Dedifferentiated amniotic fluid mesenchymal stem cell (primary cell): ENCODE results near the gene CNOT9.
"Not testable (repeated sequence)": the region's sequence is repeated elsewhere in the genome, so short reads cannot be mapped to it uniquely, and the experiment has no call there.

Experiments
- DNase-seq: peaks from one replicate; pipeline ENCODE4 v3.0.0-alpha.2; 2016; ENCODE audit errors: extremely low spot score

CNOT9 gene, protein sequence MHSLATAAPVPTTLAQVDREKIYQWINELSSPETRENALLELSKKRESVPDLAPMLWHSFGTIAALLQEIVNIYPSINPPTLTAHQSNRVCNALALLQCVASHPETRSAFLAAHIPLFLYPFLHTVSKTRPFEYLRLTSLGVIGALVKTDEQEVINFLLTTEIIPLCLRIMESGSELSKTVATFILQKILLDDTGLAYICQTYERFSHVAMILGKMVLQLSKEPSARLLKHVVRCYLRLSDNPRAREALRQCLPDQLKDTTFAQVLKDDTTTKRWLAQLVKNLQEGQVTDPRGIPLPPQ

DNA sequence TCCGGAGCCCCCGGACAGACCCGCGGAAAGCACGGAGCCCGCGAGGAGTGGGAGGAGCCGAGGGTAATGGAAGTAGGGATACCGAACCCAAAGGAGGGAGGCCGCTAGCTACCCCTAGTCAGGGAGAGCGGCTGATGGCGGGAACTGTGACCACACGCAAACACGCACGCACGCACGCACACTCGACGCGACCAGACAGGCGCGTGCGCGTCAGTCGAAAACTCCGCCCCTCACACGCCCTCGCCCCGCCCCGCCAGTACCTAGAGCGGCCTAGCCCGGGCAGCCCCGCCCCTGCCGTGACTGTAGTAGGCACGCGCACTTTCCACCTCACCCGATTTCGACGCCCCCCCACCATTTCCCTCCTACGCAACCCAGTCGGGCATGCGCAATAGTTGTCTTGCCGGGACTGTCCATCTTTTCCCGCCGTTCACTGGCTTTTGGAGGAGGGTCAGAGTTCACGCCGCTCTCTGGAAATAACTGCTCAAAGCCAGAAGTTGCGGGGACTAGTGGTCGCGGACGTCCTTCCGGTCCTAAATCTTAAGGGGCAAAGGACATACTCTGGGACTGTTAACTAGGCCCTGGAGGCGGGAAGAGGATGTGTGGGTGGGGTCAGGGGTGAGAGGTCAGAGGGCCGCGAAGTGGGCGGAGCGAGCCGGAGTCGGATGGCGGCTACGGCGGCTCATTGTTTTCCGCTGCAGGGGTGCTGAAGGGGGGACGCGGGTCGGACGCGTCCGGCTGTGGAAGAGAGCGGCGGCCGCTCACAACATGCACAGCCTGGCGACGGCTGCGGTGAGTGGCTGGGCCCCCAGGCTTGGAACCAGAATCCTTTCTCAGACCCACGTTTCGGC, at the start of gene CNOT9, which contains the start of gene USP37:
CNOT9 (plus strand) TSS at position 650 of the 848 bp plus-strand sequence; CDS start at position 766, 116 bp downstream.
USP37 (minus strand) TSS at position 162 of the 848 bp plus-strand sequence. CDS start 9,698 bp downstream, outside the sequence.
- peak; percentile 98 for DNase-seq

DNA sequence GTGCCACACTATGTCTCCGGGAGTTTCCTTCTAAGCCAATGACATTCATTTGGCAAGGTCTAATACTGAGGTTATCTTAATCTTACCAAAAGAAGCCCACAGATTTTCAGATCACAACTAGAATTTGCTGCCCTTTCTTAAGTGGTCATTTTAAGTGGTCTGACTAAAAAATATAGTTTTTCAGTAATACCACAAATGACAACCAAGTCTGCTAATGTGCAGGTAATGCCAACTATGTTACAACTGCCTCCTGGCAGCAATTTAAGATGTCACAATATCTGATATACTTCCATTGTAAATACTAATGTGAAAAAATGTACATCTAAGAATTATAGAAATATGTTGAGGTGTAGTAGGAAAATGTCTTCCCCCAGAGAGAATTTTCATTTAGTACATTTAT, 49.8 kb upstream of the CNOT9 start:
- DNase-seq, result no peak

DNA sequence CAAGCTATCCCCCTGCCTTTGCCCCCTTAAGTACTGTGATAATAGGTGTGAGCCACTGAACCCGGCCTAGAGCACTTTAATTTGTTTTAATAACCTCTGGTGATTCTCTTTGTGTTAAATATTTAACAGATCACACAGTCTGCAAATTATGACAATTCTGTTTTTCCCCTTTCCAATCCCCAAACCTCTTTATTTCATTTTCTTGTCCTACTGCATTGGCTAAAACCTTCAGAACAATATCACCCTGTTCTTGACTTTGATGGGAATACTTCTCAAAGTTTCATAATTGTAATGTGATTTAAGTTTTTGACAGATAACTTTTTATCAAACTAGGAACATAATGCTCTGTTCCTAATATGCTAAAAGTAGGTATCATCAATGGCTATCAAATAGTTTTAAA, 45.0 kb upstream of the CNOT9 start:
- DNase-seq, result no peak

DNA sequence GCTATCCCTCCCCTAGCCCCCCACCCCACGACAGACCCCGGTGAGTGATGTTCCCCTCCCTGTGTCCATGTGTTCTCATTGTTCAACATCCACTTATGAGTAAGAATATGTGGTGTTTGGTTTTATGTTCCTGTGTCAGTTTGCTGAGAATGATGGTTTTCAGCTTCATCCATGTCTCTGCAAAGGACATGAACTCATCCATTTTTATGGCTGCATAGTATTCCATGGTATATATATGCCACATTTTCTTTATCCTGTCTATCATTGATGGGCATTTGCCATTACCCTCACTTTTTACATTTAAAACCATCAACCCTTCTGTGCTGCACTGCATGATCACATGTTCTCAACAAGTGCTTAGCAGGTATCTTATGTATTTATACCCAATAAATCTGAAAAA, 40.2 kb upstream of the CNOT9 start:
- DNase-seq, result not testable (repeated sequence)

DNA sequence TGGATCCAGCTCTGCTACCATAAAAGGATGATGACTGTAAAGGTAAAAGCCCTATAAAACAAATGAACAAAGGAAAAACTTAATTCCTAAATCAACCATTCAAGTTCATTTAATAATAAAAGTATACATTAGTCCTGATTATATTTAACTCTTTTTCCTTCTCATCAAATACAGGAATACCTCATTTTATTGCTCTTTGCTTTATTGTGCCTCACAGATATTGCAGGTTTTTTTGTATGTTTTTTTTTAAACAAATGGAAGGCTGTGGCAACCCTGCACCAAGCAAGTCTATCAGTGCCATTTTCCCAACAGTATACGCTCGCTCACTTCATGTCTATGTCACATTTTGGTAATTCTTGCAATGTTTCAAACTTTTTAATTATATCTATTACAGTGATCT, 38.6 kb upstream of the CNOT9 start:
- DNase-seq, result no peak

DNA sequence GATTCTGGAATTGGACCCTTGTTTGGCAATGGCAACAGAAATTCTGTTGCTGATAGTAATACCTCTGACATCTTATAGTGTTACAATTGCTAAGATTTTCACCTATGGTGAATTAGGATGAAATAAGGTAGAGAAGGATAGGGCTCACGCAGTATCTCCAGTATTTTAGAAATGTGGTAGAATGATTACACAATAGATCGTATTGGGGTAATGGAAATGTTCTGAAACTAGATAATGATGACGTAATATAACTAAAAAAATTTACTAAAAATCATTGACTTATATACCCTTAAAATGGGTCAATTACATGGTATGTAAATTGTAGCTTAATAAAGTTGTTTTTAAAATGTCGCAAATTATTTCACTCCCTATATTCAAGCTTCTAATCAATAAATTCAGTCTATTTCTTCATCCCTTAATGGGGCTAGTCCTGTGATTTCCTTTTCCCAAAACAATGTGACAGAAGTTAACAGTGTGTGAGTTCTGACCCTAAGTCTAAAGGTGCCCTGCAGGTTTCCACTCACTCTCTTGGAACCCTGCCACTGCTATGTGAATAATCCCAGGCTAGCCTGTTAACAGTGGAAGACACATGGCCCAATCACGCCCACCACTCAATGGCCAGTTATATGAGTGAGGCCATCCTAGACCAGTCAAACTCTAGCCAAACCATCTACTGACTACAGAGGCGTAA, 31.7 kb upstream of the CNOT9 start:
- no peak for DNase-seq

DNA sequence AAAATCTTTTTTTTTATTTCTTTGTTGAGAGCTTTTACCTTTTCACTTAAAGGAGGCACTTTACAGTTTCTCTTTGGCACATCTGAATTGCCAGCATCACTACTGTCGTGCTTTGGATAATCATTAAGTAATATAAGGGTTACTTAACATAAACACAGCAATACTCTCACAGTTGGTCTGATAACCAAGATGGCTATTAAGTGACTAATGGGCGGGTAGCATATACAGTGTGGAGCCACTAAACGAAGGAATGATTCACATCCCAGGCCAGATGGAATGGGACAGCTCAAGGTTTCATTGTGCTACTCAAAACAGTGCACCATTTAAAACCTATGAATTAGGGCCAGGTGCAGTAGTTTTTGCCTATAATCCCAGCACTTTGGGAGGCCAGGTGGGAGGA, 28.6 kb upstream of the CNOT9 start:
- DNase-seq, result no peak

DNA sequence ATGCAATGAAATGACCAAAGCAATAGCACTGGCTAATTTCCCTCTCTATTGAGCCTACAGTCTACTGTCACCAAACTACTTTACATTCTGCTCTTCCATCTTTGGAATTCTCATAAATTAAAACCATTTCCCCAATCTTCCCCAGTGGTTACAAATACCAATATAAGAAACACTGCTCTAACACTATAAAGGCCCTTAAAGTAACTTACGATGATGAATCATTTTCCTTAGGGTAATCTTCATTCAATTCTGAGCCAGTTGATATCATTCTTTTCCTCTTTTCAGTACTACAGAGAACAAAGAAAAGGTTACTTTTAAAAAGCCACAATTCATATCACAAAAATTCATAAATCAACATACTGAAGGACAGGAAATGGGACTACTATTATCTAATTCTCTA, 22.6 kb upstream of the CNOT9 start:
- no peak for DNase-seq

DNA sequence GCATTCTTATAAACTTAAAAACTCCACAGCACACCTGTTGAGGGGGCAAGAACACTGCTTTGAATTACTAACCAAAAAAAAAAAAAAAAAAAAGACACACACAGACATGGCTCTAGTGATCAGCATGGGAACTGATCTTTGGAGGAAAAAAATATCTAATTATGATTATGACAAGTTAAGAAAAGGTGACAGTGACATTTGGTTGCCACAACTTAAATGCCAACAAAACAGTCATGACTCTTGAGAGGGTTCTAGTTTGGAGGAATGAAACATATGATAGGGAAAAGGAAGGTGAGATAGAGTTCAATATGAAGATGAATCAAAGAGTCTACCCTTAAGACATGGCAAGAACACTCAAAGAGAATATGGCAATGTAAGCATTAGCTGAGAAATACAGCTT, 21.1 kb upstream of the CNOT9 start:
- no peak for DNase-seq

DNA sequence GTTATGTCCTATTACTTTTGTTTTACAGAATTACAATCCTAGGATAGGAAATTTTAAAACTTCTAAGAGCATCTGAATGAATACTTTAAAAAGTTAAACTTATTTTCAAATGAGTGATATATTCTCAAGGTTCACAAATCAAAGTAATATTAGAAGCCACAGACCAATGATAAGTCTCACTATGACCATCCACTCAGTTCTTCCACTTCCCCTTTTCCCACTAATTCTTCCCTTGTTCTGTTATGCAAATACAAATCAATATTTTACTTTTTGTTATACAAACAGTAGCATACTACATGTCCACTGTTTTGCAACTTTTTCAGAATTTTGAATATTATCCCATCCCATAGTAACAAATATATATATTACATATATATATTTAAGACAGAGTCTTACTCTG, 20.7 kb upstream of the CNOT9 start:
- DNase-seq, result no peak

DNA sequence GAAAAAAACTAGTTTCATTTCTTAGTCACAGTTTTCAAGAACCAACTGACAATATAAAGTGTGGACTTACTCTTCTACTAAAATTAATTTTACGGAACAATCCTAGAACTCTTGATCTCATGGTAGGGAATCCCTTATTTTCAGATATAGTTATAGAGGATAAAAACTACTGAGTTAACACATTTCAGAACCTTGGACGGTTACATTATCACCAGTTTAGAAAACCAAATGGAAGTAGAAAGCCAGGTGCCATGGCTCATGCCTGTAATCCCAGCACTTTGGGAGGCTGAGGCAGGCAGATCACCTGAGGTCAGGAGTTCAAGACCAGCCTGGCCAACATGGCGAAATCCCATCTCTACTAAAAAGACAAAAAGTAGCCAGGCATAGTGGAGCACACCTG, 14.4 kb upstream of the CNOT9 start:
- DNase-seq, result not testable (repeated sequence)

DNA sequence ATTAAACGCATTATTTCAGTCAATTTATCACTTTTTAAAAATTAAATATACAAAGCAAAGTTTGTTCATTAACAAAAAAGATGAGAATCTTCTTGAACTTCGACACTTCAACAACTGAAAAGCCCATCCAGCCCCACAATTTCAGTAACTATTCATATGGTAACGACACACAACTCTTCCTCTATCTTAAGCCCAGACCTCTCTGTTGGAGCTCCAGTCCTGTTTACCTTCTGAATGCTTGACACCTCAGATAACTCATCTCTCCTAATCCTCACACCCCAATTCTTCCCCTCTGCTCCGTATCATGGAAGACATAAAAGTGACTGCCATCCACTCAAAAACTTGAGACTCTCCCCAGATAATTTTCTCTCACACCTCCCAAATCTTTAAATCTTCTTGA, 13.1 kb upstream of the CNOT9 start:
- no peak for DNase-seq

DNA sequence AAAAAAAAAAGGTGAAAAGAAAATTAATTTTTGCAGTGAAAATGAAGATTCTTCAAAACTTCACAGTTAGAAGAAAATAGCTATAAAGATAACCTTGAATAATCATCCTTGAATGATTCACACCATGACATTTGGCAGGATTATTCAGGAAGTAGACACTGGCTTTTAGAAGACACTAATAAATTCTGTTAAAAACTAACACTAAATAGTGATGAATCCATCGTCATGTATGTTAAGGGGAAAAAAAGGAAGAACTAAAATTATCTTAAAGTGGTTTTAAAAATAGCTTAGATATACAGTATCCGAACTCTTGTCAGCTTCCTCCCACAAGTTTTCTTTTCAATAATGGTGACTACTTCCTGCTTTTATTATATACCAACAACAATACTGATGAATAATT, 10.7 kb upstream of the CNOT9 start:
- DNase-seq, result no peak

DNA sequence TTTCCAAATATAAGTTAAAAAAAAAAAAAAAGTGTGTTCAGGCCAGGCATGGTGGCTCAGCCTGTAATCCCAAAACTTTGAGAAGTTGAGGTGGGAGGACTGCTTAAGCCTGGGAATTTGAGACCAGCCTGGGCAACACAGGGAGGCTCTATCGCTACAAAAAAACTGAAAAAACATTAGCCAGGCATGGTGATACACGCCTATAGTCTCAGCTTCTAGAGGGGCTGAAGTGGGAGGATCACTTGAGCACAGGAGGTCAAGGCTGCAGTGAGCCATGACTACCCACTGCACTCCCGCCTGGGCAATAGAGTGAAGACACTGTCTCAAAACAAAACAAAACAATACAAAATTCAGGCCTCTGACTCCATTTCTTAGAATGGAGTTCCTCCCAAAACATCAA, 9.7 kb upstream of the CNOT9 start:
- no peak for DNase-seq

DNA sequence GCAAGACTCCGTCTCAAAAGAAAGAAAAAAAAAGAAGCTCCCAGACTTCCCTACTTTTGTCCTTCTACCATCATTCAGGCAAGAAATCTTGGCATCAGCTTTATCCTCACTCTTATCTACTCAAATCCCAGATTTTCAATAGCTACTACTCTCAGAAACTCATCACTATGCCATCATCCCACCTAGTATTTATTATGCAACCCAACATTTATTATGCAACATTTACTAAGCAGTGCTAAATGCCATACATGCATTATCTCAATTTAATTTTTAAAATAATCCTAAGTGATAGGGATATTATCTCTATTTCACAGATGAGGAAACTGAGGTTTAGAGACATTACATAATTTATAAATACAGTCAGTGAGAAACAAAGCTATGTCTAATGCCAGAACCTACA, 4.6 kb upstream of the CNOT9 start:
- DNase-seq, result no peak

DNA sequence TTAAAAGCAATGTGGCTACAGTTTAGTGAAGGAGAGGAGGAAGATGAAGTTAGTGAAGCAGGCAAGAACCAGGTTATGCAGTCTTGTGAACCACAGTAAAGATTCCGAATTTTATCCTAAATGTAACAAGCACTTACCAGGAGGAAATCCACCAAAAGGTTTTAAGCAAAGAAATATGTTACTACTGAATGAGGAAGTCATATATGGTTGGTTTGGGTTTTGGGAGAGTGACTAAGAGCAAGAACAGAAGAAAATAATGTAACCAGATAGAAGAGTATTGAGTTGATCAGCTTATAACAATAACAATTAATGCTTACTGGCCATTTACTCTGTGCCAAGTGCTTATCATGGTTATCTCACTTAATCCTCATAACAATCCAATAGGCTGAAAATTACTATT, 2.3 kb upstream of the CNOT9 start:
- DNase-seq, result no peak

DNA sequence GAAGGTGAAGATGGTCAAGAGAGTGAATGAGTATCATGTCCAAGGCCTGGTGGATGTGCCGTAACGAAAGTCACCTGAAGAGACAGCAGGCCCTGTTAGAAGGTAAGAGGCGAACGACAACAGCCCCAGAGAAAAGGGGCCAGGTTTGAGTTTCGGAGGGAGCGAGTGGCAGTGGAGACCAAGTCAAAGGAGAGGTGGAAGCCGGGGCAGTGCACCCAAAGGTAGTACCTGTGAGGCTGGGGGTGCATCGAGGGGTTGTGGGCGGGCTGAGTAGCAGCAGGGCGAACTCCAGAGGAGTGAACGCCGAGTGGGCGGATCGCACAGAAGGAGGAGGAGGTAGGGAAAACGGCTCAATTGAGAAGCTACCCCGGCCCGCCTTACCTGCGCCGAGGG, 846 bp upstream of the CNOT9 start:
- DNase-seq, result no peak

DNA sequence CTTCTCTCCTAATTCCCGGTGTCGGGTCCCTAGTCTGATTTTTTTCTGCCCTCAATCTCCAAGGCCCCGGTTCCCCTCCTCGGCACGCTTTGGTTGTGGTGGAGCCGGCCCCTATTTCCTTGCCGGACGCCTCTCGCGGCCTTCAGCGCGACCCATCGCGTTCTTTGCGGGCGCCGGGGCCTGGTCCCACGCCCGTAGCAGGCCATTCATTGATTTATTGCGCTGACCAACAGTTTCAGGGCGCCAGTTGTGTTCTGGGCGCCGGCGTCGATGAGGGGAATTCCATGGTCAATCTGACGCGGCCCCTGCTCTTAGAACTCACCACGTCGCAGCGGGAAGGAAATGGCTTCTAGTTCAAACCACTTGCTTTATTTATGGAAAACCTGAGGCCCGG, 396 bp downstream of the CNOT9 start:
- DNase-seq, result peak; percentile 46

DNA sequence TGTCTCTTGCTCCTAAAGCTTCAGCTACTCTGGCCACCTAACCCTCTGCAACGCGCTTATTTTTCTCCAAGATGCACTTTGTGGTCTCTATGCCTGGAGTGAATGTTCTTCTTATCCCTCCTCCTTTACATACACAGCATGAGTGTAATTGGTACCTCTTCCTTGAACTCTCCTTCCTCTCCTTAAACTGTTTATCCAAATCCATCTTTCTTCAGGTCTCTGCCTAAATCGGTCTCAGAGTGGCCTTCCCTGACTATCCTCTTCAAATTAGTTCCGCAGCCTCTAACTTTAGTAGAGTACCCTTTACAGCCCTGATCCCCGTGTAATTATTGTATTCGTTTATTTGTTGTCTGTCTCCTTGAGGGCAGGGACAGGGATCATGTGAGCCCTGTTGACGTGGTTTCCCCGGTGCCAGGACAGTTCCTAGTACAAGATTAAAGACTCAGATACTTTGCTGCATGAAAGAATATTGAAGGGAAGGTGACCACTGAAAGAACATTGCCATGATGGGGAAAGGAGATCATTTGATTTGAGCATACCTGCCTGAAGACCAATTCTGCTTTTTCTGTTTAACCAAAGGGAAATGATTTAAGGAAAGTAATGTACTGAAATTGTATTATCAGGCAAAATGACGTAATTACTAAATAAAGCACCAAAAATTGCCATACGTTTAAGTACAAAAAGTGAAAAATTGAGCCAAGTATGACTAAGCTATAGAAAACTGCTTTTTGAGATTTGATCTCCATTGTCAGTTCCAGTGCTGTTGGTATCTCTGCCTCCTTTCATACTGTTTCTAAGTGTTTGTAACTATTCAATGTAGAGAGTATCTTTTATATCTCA, 1.2 kb downstream of the CNOT9 start:
- DNase-seq, result no peak

DNA sequence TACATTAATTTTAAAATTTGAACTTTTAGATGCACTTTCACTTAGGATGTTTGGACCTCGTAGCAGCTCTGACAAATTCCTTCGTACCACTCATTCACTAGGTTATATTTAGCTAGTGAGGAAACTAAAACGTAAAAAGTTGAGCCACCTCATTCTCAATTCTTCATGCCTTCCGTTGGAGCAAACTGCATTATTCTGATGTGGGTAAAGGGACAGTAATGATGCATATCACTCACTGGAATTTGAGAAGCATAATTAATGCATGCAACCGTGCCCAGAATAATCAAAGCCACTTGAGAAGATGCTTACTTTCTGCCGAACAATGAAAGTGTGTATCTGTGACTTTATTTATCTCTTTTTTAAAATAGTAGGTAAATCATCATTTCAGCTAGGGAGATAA, 2.2 kb downstream of the CNOT9 start:
- peak; percentile 34 for DNase-seq

DNA sequence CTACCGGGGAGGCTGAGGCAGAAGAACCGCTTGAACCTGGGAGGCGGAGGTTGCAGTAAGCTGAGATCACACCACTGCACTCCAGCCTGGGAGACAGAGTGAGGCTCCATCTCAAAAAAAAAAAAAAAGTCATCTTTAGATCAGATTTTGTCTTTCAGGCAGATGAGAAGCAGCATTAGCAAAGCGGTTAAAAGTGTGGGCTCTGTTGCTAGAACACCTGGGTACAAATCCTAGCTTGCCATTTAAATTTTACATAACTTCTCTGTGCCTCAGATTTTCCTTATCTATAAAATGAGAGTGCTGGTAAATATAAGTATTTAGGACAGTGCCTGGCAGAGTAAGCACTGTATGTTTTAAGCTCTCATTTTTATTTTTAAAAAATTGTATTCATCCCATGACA, 8.2 kb downstream of the CNOT9 start:
- no peak for DNase-seq
